MM.1S (cell line): ENCODE results near the gene COL5A1.

Experiments used
- CTCF ChIP-seq: fragments of 300-600 bp; sonication (generic); IDR thresholded peaks from 2 replicates; pipeline ENCODE4 v1.5.1; 2016; ENCODE audit warnings: antibody characterized with exemption, low read length, mixed read lengths
- EZH2 ChIP-seq: fragments of 300-600 bp; sonication (generic); optimal IDR thresholded peaks from 2 replicates; pipeline ENCODE3; 2017; ENCODE audit warnings: low read depth, mild to moderate bottlenecking, antibody characterized with exemption, low read length, mixed read lengths
- EZH2phosphoT487 ChIP-seq: fragments of 300-600 bp; sonication (generic); IDR thresholded peaks from 2 replicates; pipeline ENCODE4 v1.6.1; 2018; ENCODE audit warnings: antibody characterized with exemption, low read length

GRCh38 chr9:134719331-134719730 is 77.7 kb downstream of the COL5A1 start:
- TF ChIP-seq EZH2 (no peak), CTCF (no peak), EZH2phosphoT487 (no peak)
